ENCODE data around the gene RABGAP1L. TPM values are rescaled to one million over a fixed set of nuclear protein-coding genes. Genes with fewer than 3 reads are reported as not detected.

The RABGAP1L gene
- total RNA-seq, 1 donor from 2014 or later = 30.3 TPM

- no peaks in the 10 kb centered on the region for H3K4me1 ChIP-seq (ENCODE audit: control insufficient read depth in 3 of 3, insufficient read depth in 3 of 3, low read length in 3 of 3)
- no peak overlapping the region for H3K4me3 ChIP-seq (ENCODE audit: low read length in 3 of 3)
- no peak overlapping the region for H3K27ac ChIP-seq (ENCODE audit: low read depth, low read length)
- H3K27me3 ChIP-seq (ENCODE audit: control insufficient read depth in 3 of 3, insufficient read depth in 3 of 3, low read length in 3 of 3) = no peaks in the 10 kb centered on the region
- H3K36me3 ChIP-seq (ENCODE audit: control insufficient read depth in 3 of 3, insufficient read depth in 3 of 3, low read length in 3 of 3) = no peaks in the 10 kb centered on the region
- no peaks in the 10 kb centered on the region for H3K9me3 ChIP-seq (ENCODE audit: control insufficient read depth in 3 of 3, low read length in 3 of 3)
- no peak overlapping the region for H3K9ac ChIP-seq (ENCODE audit: low read depth in 1 of 3, low read length in 3 of 3)
These were observed 289.2 kb downstream of the RABGAP1L start for GRCh38 chr1:174448531-174448883.

- Histone ChIP-seq H3K27ac (ENCODE audit: low read depth, low read length) (no peak overlapping the region), H3K9me3 (ENCODE audit: control insufficient read depth in 3 of 3, low read length in 3 of 3) (no peaks in the 10 kb centered on the region), H3K36me3 (ENCODE audit: control insufficient read depth in 3 of 3, insufficient read depth in 3 of 3, low read length in 3 of 3) (no peaks in the 10 kb centered on the region), H3K4me1 (ENCODE audit: control insufficient read depth in 3 of 3, insufficient read depth in 3 of 3, low read length in 3 of 3) (no peaks in the 10 kb centered on the region), H3K27me3 (ENCODE audit: control insufficient read depth in 3 of 3, insufficient read depth in 3 of 3, low read length in 3 of 3) (no peaks in the 10 kb centered on the region), H3K4me3 (ENCODE audit: low read length in 3 of 3) (no peak overlapping the region), H3K9ac (ENCODE audit: low read depth in 1 of 3, low read length in 3 of 3) (no peak overlapping the region)
These were observed 289.7 kb downstream of the RABGAP1L start for GRCh38 chr1:174448974-174449373.

GRCh38 chr1:174451408-174451807 lies 292.1 kb downstream of the RABGAP1L start:
- Histone ChIP-seq H3K27ac (ENCODE audit: low read depth, low read length) (no peak overlapping the region), H3K36me3 (ENCODE audit: control insufficient read depth in 3 of 3, insufficient read depth in 3 of 3, low read length in 3 of 3) (no peaks in the 10 kb centered on the region), H3K9me3 (ENCODE audit: control insufficient read depth in 3 of 3, low read length in 3 of 3) (no peaks in the 10 kb centered on the region), H3K9ac (ENCODE audit: low read depth in 1 of 3, low read length in 3 of 3) (no peak overlapping the region), H3K4me3 (ENCODE audit: low read length in 3 of 3) (no peak overlapping the region), H3K27me3 (ENCODE audit: control insufficient read depth in 3 of 3, insufficient read depth in 3 of 3, low read length in 3 of 3) (no peaks in the 10 kb centered on the region), H3K4me1 (ENCODE audit: control insufficient read depth in 3 of 3, insufficient read depth in 3 of 3, low read length in 3 of 3) (no peaks in the 10 kb centered on the region)

GRCh38 chr1:174465855-174466254 lies 306.5 kb downstream of the RABGAP1L start:
- no peaks in the 10 kb centered on the region for H3K27me3 ChIP-seq (ENCODE audit: control insufficient read depth in 3 of 3, insufficient read depth in 3 of 3, low read length in 3 of 3)
- H3K36me3 ChIP-seq (ENCODE audit: control insufficient read depth in 3 of 3, insufficient read depth in 3 of 3, low read length in 3 of 3) = no peaks in the 10 kb centered on the region
- no peaks in the 10 kb centered on the region for H3K4me1 ChIP-seq (ENCODE audit: control insufficient read depth in 3 of 3, insufficient read depth in 3 of 3, low read length in 3 of 3)
- H3K9ac ChIP-seq (ENCODE audit: low read depth in 1 of 3, low read length in 3 of 3) = no peak overlapping the region
- no peak overlapping the region for H3K4me3 ChIP-seq (ENCODE audit: low read length in 3 of 3)
- no peaks in the 10 kb centered on the region for H3K9me3 ChIP-seq (ENCODE audit: control insufficient read depth in 3 of 3, low read length in 3 of 3)
- no peak overlapping the region for H3K27ac ChIP-seq (ENCODE audit: low read depth, low read length)

- H3K27me3 ChIP-seq (ENCODE audit: control insufficient read depth in 3 of 3, insufficient read depth in 3 of 3, low read length in 3 of 3) = no peaks in the 10 kb centered on the region
- no peak overlapping the region for H3K9ac ChIP-seq (ENCODE audit: low read depth in 1 of 3, low read length in 3 of 3)
- no peaks in the 10 kb centered on the region for H3K9me3 ChIP-seq (ENCODE audit: control insufficient read depth in 3 of 3, low read length in 3 of 3)
- H3K4me1 ChIP-seq (ENCODE audit: control insufficient read depth in 3 of 3, insufficient read depth in 3 of 3, low read length in 3 of 3) = no peaks in the 10 kb centered on the region
- H3K4me3 ChIP-seq (ENCODE audit: low read length in 3 of 3) = no peak overlapping the region
- no peaks in the 10 kb centered on the region for H3K36me3 ChIP-seq (ENCODE audit: control insufficient read depth in 3 of 3, insufficient read depth in 3 of 3, low read length in 3 of 3)
- no peak overlapping the region for H3K27ac ChIP-seq (ENCODE audit: low read depth, low read length)
These were observed 307.3 kb downstream of the RABGAP1L start for GRCh38 chr1:174466607-174467006.

GRCh38 chr1:174469052-174469451 lies 309.7 kb downstream of the RABGAP1L start:
- H3K27ac ChIP-seq (ENCODE audit: low read depth, low read length) = no peak overlapping the region
- no peak overlapping the region for H3K9ac ChIP-seq (ENCODE audit: low read depth in 1 of 3, low read length in 3 of 3)
- no peaks in the 10 kb centered on the region for H3K27me3 ChIP-seq (ENCODE audit: control insufficient read depth in 3 of 3, insufficient read depth in 3 of 3, low read length in 3 of 3)
- no peaks in the 10 kb centered on the region for H3K36me3 ChIP-seq (ENCODE audit: control insufficient read depth in 3 of 3, insufficient read depth in 3 of 3, low read length in 3 of 3)
- H3K4me3 ChIP-seq (ENCODE audit: low read length in 3 of 3) = no peak overlapping the region
- H3K9me3 ChIP-seq (ENCODE audit: control insufficient read depth in 3 of 3, low read length in 3 of 3) = no peaks in the 10 kb centered on the region
- no peaks in the 10 kb centered on the region for H3K4me1 ChIP-seq (ENCODE audit: control insufficient read depth in 3 of 3, insufficient read depth in 3 of 3, low read length in 3 of 3)

- Histone ChIP-seq H3K27me3 (ENCODE audit: control insufficient read depth in 3 of 3, insufficient read depth in 3 of 3, low read length in 3 of 3) (no peaks in the 10 kb centered on the region), H3K27ac (ENCODE audit: low read depth, low read length) (no peak overlapping the region), H3K4me1 (ENCODE audit: control insufficient read depth in 3 of 3, insufficient read depth in 3 of 3, low read length in 3 of 3) (no peaks in the 10 kb centered on the region), H3K9ac (ENCODE audit: low read depth in 1 of 3, low read length in 3 of 3) (no peak overlapping the region), H3K36me3 (ENCODE audit: control insufficient read depth in 3 of 3, insufficient read depth in 3 of 3, low read length in 3 of 3) (no peaks in the 10 kb centered on the region), H3K9me3 (ENCODE audit: control insufficient read depth in 3 of 3, low read length in 3 of 3) (no peaks in the 10 kb centered on the region), H3K4me3 (ENCODE audit: low read length in 3 of 3) (no peak overlapping the region)
These were observed 310.4 kb downstream of the RABGAP1L start for GRCh38 chr1:174469687-174470086.

- no peaks in the 10 kb centered on the region for H3K9me3 ChIP-seq (ENCODE audit: control insufficient read depth in 3 of 3, low read length in 3 of 3)
These were observed 320.0 kb downstream of the RABGAP1L start for GRCh38 chr1:174479281-174479680.

GRCh38 chr1:174480324-174480723 lies 321.0 kb downstream of the RABGAP1L start:
- no peak overlapping the region for H3K9ac ChIP-seq (ENCODE audit: low read depth in 1 of 3, low read length in 3 of 3)
- no peaks in the 10 kb centered on the region for H3K36me3 ChIP-seq (ENCODE audit: control insufficient read depth in 3 of 3, insufficient read depth in 3 of 3, low read length in 3 of 3)
- no peaks in the 10 kb centered on the region for H3K9me3 ChIP-seq (ENCODE audit: control insufficient read depth in 3 of 3, low read length in 3 of 3)
- no peak overlapping the region for H3K27ac ChIP-seq (ENCODE audit: low read depth, low read length)
- H3K27me3 ChIP-seq (ENCODE audit: control insufficient read depth in 3 of 3, insufficient read depth in 3 of 3, low read length in 3 of 3) = no peaks in the 10 kb centered on the region
- no peaks in the 10 kb centered on the region for H3K4me1 ChIP-seq (ENCODE audit: control insufficient read depth in 3 of 3, insufficient read depth in 3 of 3, low read length in 3 of 3)
- H3K4me3 ChIP-seq (ENCODE audit: low read length in 3 of 3) = no peak overlapping the region

More at GRCh38 chr1:174479281-174479680, 320.0 kb downstream of the RABGAP1L start:
- H3K27me3 ChIP-seq (ENCODE audit: control insufficient read depth in 3 of 3, insufficient read depth in 3 of 3, low read length in 3 of 3) = no peaks in the 10 kb centered on the region
- no peak overlapping the region for H3K27ac ChIP-seq (ENCODE audit: low read depth, low read length)
- H3K4me3 ChIP-seq (ENCODE audit: low read length in 3 of 3) = no peak overlapping the region
- H3K9ac ChIP-seq (ENCODE audit: low read depth in 1 of 3, low read length in 3 of 3) = no peak overlapping the region
- H3K4me1 ChIP-seq (ENCODE audit: control insufficient read depth in 3 of 3, insufficient read depth in 3 of 3, low read length in 3 of 3) = no peaks in the 10 kb centered on the region
- no peaks in the 10 kb centered on the region for H3K36me3 ChIP-seq (ENCODE audit: control insufficient read depth in 3 of 3, insufficient read depth in 3 of 3, low read length in 3 of 3)

- Histone ChIP-seq H3K27me3 (ENCODE audit: control insufficient read depth in 3 of 3, insufficient read depth in 3 of 3, low read length in 3 of 3) (no peaks in the 10 kb centered on the region), H3K36me3 (ENCODE audit: control insufficient read depth in 3 of 3, insufficient read depth in 3 of 3, low read length in 3 of 3) (no peaks in the 10 kb centered on the region), H3K27ac (ENCODE audit: low read depth, low read length) (no peak overlapping the region), H3K9me3 (ENCODE audit: control insufficient read depth in 3 of 3, low read length in 3 of 3) (no peaks in the 10 kb centered on the region), H3K9ac (ENCODE audit: low read depth in 1 of 3, low read length in 3 of 3) (no peak overlapping the region), H3K4me3 (ENCODE audit: low read length in 3 of 3) (no peak overlapping the region), H3K4me1 (ENCODE audit: control insufficient read depth in 3 of 3, insufficient read depth in 3 of 3, low read length in 3 of 3) (no peaks in the 10 kb centered on the region)
These were observed 332.3 kb downstream of the RABGAP1L start for GRCh38 chr1:174491606-174492005.

- Histone ChIP-seq H3K9ac (ENCODE audit: low read depth in 1 of 3, low read length in 3 of 3) (no peak overlapping the region), H3K36me3 (ENCODE audit: control insufficient read depth in 3 of 3, insufficient read depth in 3 of 3, low read length in 3 of 3) (no peaks in the 10 kb centered on the region), H3K4me3 (ENCODE audit: low read length in 3 of 3) (no peak overlapping the region), H3K27ac (ENCODE audit: low read depth, low read length) (no peak overlapping the region), H3K27me3 (ENCODE audit: control insufficient read depth in 3 of 3, insufficient read depth in 3 of 3, low read length in 3 of 3) (no peaks in the 10 kb centered on the region), H3K4me1 (ENCODE audit: control insufficient read depth in 3 of 3, insufficient read depth in 3 of 3, low read length in 3 of 3) (no peaks in the 10 kb centered on the region), H3K9me3 (ENCODE audit: control insufficient read depth in 3 of 3, low read length in 3 of 3) (no peaks in the 10 kb centered on the region)
These were observed 338.2 kb downstream of the RABGAP1L start for GRCh38 chr1:174497478-174497877.

Measured in skeletal muscle tissue (tissue), 4 donors.